Measurements from ENCODE around the gene SNTB2. TPM values are rescaled to one million over a fixed set of nuclear protein-coding genes. Genes with fewer than 3 reads are reported as not detected.

Gene SNTB2
- total RNA-seq, 1 donor from 2014 or later, result 5.8 TPM

- DNase-seq (ENCODE audit: low read depth), result no peak
- H3K4me3 ChIP-seq (ENCODE audit: low read depth, low read length), result peak overlapping the region; percentile 90
- no peak for TF ChIP-seq CTCF (conservative IDR thresholded peaks at IDR 0.05; ENCODE audit: low read depth, low read length)
These were observed 151.8 kb downstream of the SNTB2 start for GRCh38 chr16:69338557-69339288.

GRCh38 chr16:69339289-69340094, 152.5 kb downstream of the SNTB2 start, which contains the start of the genes COG8 and NIP7:
COG8 (minus strand) TSS chr16:69339564; CDS start chr16:69339552, 12 bp downstream.
NIP7 (plus strand) TSS chr16:69339772; CDS start chr16:69339830, 58 bp downstream.
- DNase-seq (ENCODE audit: low read depth), result peak; percentile 91
- peak within 1 kb of the TSS; percentile 90 for H3K4me3 ChIP-seq (ENCODE audit: low read depth, low read length)
- TF ChIP-seq CTCF (conservative IDR thresholded peaks at IDR 0.05; ENCODE audit: low read depth, low read length), result peak; percentile 72

- TF ChIP-seq CTCF (conservative IDR thresholded peaks at IDR 0.05; ENCODE audit: low read depth, low read length), result no peak
- no peak for DNase-seq (ENCODE audit: low read depth)
- H3K4me3 ChIP-seq (ENCODE audit: low read depth, low read length), result peak overlapping the region; percentile 90
These were observed 153.2 kb downstream of the SNTB2 start for GRCh38 chr16:69340095-69340644.

GRCh38 chr16:69344171-69344570, 157.2 kb downstream of the SNTB2 start:
- TF ChIP-seq CTCF (conservative IDR thresholded peaks at IDR 0.05; ENCODE audit: low read depth, low read length), result no peak
- DNase-seq (ENCODE audit: low read depth), result no peak
- H3K4me3 ChIP-seq (ENCODE audit: low read depth, low read length), result no peak overlapping the region

- TF ChIP-seq CTCF (conservative IDR thresholded peaks at IDR 0.05; ENCODE audit: low read depth, low read length), result no peak
- no peak overlapping the region for H3K4me3 ChIP-seq (ENCODE audit: low read depth, low read length)
- DNase-seq (ENCODE audit: low read depth), result no peak
These were observed 159.0 kb downstream of the SNTB2 start for GRCh38 chr16:69345923-69346322.

- H3K4me3 ChIP-seq (ENCODE audit: low read depth, low read length), result no peak overlapping the region
- no peak for DNase-seq (ENCODE audit: low read depth)
- no peak for TF ChIP-seq CTCF (conservative IDR thresholded peaks at IDR 0.05; ENCODE audit: low read depth, low read length)
These were observed 159.7 kb downstream of the SNTB2 start for GRCh38 chr16:69346683-69347082.
